Measurements from ENCODE around the gene IFRD1. TPM values are rescaled to one million over a fixed set of nuclear protein-coding genes. Genes with fewer than 3 reads are reported as not detected.

The IFRD1 gene
- total RNA-seq, 1 experiment from 2014 or later, result 67.8 TPM

GRCh38 chr7:112521942-112522341 is 71.7 kb downstream of the IFRD1 start:
- no peak overlapping the region for H3K56ac ChIP-seq (ENCODE audit: insufficient read length, low read depth, low read length)
- H2BK15ac ChIP-seq (ENCODE audit: low read depth, low read length), result no peak overlapping the region
- H3K18ac ChIP-seq (ENCODE audit: insufficient read length, low read depth, low read length), result no peak overlapping the region
- Mint-ChIP-seq H3K4me1 (no peaks in the 10 kb centered on the region), H3K36me3 (ENCODE audit: insufficient read depth in 1 of 3, low read depth in 3 of 3) (no peaks in the 10 kb centered on the region), H3K9me3 (peaks cover 0 to 4% of the 10 kb centered on the region in 2 experiments; a peak in 2 of 5 replicates), H3K27me3 (ENCODE audit: low read depth) (peaks cover 4% of the 10 kb centered on the region), H3K27ac (no peak overlapping the region), H3K4me3 (no peak overlapping the region)
- H3K4me1 ChIP-seq (ENCODE audit: insufficient read depth, low read length), result no peaks in the 10 kb centered on the region
- H3K27me3 ChIP-seq (ENCODE audit: insufficient read depth, low read length), result no peaks in the 10 kb centered on the region
- H2BK12ac ChIP-seq (ENCODE audit: insufficient read length, low read depth, low read length), result no peak overlapping the region
- H3K27ac ChIP-seq (ENCODE audit: insufficient read length, low read depth, low read length), result no peak overlapping the region
- WGBS (ENCODE audit: extremely low coverage, insufficient read length, low lambda C conversion rate), result no CpG with 5 or more reads among the region's 3 CpGs
- H3K79me1 ChIP-seq (ENCODE audit: insufficient read depth, low read depth, low read length, poor library complexity, severe bottlenecking), result no peaks in the 10 kb centered on the region
- no peaks in the 10 kb centered on the region for H3K23me2 ChIP-seq (ENCODE audit: insufficient read length, low read depth, low read length, poor library complexity, severe bottlenecking)
- no peak overlapping the region for H3K9ac ChIP-seq (ENCODE audit: extremely low read depth, insufficient read length, low read length)
- H3K4ac ChIP-seq (ENCODE audit: low read depth, low read length), result no peak overlapping the region
- no peak overlapping the region for H4K8ac ChIP-seq (replicated peaks; ENCODE audit: insufficient read length, low read depth, low read length)
- H2BK120ac ChIP-seq (ENCODE audit: low read depth, low read length, poor library complexity, severe bottlenecking), result no peak overlapping the region
- no peak for TF ChIP-seq CTCF (conservative IDR thresholded peaks at IDR 0.05)
- no peak overlapping the region for H2BK20ac ChIP-seq (ENCODE audit: low read depth, low read length, poor library complexity, severe bottlenecking)
- no peak for DNase-seq
- no peak overlapping the region for H3T11ph ChIP-seq (ENCODE audit: low read length)
- H2AFZ ChIP-seq (ENCODE audit: low read length), result no peak overlapping the region
- no peak overlapping the region for H3K4me2 ChIP-seq (ENCODE audit: insufficient read depth, insufficient read length, low read length)
- no peak overlapping the region for H3K23ac ChIP-seq (ENCODE audit: insufficient read length, low read depth, low read length)
- H4K5ac ChIP-seq (ENCODE audit: insufficient read length, low read depth, low read length), result no peak overlapping the region
- H2AK5ac ChIP-seq (ENCODE audit: insufficient read length, low read length), result no peak overlapping the region
- H3K9me3 ChIP-seq (ENCODE audit: control insufficient read depth, low read depth, low read length), result no peaks in the 10 kb centered on the region
- H4K20me1 ChIP-seq (ENCODE audit: control insufficient read depth, insufficient read depth, insufficient read length), result no peaks in the 10 kb centered on the region
- no peak overlapping the region for H3K14ac ChIP-seq (ENCODE audit: insufficient read depth, low read length)
- no peaks in the 10 kb centered on the region for H3K79me2 ChIP-seq (ENCODE audit: insufficient read depth, low read length)
- H4K91ac ChIP-seq (ENCODE audit: insufficient read length, low read depth, low read length), result no peak overlapping the region
- no peak overlapping the region for H2BK5ac ChIP-seq (ENCODE audit: insufficient read length, low read length)
